ENCODE data around the gene ISLR2.
"Not testable (repeated sequence)": the region's sequence is repeated elsewhere in the genome, so short reads cannot be mapped to it uniquely, and the experiment has no call there.

Gene ISLR2

DNA sequence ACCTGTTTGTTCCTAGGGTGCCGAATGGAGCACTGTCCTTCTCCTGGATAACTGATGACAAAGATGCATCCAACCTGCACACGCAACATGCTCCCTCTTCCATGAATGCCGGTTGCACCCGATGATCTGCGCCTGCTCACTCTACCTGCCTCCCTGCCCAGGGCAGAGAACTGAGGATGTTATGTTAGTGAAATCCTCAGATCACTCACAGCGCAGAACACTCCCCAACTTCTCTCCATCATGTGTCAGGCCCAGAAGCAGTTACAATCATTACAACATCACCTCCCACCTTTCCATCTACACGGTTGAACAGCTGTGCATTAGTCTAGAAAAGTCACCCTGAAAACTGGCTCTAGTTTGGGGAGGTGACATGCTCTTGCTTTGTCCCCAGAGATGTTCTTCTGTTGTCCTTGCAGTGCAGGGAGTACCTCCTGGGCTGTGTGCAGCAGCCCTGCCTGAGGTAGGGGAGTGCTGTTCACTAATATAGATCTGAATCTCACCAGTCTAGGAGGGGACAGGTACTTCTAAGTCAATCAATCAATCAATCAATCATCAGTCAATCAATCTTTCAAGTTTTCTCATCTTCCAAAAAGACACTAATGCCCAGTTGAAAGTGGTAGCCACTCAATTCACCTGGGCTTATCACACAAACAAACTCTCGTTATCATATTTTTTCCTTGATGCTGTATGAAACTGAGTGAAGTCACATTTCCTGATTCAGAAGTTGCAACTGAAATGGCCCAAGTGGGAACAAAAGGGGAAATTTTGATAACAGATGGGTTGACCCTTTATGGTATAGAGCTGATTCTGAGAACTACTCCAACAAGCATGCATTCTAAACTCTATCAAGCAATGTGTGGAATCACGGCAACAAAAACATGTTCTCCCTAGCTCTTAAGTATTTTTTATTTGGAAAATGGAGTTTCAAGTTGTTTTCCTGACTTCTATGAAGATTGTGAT is 27.8 kb downstream of the ISLR2 start:
- no peak for DNase-seq (ENCODE audit: low read depth)

DNA sequence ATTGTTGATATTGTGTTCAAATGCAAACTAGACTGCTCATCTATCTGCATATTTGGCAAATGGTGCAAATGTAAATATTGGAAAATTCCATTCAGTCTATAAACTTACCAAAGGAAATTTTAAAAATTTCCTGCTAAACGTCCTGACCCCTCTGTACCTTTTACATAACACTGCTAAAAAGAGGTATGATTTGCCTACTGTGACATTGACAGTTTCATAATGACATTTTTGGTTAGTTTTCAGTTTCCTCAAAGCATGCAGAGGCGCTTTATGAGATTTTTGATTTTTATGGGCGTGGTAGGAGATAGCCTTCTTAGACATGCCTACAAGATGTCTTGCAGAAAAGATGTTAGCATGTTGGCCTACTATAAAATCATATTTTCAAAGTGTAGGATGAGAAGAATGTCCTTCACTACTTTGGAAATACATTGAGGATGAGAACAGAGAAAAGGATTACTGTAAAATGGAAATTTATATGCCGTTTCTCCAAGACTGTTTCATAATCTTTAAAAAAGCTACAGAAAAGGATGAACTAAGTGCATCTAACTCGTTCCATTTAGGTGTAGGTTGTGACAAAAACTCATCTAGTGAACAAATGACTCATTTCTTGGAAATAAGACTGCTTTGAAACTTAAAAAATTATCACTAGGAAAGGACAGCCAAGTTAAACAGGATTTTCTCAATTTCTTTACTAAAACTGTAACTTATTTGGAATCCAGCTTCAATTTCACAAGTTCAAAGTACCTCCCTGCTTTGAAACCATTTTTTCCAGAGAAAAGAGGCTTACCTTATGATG is 28.7 kb downstream of the ISLR2 start:
- DNase-seq (ENCODE audit: low read depth): no peak

DNA sequence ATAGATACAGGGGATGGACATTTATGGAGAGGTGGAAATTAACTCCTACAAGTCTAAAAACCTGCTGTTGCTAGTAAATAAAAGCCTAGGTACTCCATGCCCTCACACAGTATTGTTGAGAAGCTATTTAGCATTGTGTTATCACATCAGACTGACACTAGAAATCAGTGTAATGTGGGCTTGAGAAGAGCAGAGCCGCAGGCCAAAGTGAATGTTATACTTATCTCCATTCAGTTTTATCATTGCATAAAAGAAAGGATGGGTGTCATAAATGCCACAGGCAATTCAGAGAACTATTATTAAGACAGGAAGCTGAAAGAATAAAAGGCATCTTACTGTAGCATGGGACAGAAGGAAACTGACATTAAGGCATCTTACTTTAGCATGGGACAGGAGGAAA is 29.4 kb downstream of the ISLR2 start:
- DNase-seq (ENCODE audit: low read depth): no peak

DNA sequence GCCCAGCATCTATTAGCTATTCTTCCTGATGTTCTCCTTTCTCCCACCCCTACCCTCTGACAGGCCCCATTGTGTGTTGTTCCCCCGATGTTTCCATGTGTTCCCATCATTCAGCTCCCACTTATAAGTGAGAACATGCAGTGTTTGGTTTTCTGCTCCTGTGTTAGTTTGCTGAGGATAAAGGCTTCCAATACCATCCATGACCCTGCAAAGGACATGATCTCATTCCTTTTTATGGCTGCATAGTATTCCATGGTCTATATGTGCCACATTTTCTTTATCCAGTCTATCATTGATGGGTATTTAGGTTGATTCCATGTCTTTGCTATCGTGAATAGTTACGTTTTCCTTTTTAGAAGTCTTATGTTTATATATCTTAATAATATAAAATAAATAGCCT is 30.0 kb downstream of the ISLR2 start:
- not testable (repeated sequence) for DNase-seq (ENCODE audit: low read depth)

DNA sequence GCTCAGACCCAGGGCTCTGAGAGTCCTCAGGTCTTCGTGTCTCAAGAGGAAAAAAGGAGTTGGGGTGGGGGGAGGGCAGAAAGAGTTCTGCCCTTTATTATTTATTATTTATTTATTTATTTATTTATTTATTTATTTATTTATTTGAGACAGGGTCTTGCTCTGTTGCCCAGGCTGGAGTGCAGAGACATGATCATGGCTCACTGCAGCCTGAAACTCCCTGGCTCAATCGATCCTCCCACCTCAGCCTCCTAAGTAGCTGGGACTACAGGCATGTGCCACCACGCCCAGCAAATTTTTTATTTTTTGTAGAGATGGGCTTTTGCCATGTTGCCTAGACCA is 31.8 kb downstream of the ISLR2 start:
- not testable (repeated sequence) for DNase-seq (ENCODE audit: low read depth)

DNA sequence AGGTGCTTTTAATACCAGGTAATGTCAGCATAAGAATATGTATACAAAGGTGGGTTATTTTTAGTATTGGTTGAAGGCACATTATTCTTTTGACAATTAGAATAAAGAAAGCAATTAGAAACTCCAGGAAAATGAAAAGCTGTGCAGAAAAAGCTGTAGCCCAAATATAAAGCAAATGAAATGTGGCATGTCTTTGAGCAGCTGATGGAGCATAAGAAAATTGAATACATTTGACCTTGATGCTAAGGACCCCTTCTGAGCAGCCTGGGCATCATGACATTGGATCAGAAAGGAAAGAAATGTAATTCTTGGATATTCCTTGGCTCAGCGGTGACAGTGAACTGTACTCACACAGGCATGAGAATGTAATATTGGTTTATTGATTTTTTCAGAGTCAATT is 35.1 kb downstream of the ISLR2 start:
- no peak for DNase-seq (ENCODE audit: low read depth)

DNA sequence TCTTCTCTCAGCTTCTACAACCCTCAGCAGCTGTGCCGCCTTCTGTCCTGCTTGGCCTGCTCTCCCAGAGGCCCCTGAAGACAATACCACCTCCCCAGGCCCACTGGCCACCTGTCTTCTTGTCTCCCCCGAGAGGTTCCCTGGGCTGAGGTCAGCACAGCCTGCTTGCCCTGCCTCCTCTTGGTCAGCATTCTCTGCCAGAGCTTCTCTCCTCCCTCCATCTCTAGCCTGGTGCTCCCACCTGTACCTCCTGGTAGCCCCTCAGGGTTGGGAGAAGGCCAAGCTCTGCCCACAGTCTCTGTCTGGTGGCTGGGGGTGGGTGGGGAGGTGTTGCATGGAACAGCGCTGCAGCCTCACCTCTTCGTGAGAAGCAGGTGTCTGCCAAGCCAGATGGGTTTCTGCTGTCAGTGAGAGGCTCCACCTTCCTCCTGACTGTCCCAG is 37.5 kb downstream of the ISLR2 start:
- DNase-seq (ENCODE audit: low read depth): no peak

DNA sequence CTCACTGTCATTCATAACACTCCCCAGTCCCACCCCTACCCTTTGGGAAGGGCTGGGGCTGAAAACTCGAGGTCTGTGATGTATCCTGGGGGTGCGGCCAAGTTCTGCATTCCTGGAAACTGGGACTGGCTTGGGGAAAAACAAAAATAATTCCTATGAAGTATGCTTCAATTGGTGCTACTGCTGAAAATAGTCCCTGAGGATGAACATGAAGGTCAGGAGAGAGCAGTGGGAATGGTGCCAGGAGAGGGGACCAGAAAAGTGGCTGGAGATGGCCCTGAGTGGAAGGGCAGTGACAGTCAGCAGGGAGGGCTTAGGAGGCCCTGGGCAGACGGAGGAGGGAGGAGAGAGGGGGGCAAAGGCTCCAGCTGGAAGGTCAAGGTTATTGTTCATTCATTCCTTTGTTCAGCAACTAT is 38.3 kb downstream of the ISLR2 start:
- DNase-seq (ENCODE audit: low read depth): no peak

DNA sequence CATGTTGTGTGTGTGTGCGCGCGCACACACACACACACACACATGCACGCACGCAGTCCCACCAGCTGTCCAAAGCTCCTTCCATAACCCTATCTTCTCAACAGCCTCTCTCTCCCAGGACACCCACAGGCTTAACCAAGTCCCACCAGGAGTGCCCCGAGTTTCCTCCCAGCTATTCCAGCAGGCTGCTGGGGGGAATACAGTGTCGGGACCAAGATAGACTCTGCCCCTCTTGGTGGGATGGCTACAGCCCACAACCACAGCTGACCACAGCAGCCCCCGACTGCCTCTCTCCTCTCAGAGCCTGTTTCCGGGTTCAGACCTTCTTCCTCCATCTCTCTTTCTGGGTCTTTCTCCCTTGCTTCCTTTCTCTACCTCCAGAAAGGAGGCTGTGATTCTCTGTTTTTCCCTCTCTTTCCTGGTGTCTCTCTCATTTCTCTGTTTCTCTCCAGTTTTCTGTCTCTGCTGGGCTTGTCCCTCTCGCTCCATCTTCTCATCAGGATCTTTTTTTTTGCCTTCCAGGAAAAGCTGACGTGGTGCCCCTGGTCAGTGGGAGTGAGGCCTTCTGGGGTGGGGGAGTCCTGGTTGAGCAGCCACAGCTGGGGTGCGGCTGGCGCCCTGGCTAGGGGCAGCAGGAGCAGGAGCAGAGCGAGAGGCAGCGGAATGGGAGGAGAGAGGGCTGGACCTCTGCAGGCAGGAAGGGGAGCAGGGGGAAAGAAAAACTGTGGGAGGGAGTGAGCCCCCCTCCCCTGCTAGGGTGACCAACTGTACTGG is 39.9 kb downstream of the ISLR2 start:
- DNase-seq (ENCODE audit: low read depth): no peak

DNA sequence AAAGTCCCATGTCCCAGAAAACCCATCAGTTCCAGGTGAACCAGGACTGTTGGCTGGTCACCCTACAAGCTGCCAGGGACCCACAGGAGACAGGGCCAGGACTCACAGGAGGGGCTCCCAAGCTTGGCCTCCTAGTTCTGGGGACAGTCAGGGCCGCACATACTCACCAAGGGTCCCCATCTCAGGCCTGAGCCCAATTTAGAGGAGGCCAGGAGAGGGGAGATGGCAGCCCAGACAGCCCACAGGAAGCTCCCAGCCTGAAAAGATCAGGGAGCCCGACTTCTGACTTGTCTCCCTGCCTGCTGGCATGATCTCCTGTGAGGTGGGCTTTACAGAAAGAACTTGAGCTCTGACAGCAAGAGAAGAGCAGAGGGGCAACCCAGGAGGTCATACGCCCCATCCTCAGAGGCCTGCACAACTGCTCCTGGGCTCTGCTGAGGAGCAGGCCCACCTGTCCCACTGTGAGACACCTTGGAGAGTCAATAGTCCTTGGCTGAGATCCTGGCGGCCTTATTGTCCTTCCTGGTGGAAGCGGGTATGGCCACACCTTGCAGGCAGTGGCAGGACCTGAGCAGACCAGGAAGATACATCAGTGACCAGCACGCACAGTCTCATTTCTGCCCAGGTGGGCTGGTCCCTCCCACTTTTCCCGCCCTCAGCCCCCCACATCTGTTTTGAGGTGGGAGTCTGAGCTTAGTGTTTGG is 40.6 kb downstream of the ISLR2 start:
- DNase-seq (ENCODE audit: low read depth): no peak

DNA sequence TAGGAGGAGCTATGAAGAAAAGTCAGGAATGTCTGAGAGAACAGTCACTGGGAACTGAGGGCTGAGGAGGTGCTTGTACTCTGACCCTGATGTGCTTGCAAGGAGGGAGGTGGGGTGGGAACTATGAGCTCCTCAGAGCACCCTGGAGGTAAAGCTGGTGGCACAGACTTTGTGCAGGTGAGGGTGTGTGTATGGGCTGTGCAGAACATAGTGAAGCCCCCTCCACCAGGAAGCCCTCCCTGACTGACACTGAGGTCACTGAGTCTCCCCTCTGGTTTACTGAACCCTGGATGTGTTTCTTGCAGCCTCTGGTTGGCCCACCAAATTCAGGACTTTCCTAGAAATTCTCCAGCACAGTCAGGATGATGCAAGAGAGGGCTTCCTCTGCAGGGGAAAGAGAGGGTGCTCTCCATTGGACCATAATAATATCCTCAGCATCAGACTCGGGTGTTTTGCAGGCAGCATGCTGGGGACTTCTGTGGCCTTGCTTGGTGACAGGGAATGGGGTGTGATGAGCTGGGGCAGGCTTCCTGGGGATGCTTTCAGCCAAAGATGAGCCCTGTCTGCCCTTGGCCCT is 41.7 kb downstream of the ISLR2 start:
- DNase-seq (ENCODE audit: low read depth): no peak

DNA sequence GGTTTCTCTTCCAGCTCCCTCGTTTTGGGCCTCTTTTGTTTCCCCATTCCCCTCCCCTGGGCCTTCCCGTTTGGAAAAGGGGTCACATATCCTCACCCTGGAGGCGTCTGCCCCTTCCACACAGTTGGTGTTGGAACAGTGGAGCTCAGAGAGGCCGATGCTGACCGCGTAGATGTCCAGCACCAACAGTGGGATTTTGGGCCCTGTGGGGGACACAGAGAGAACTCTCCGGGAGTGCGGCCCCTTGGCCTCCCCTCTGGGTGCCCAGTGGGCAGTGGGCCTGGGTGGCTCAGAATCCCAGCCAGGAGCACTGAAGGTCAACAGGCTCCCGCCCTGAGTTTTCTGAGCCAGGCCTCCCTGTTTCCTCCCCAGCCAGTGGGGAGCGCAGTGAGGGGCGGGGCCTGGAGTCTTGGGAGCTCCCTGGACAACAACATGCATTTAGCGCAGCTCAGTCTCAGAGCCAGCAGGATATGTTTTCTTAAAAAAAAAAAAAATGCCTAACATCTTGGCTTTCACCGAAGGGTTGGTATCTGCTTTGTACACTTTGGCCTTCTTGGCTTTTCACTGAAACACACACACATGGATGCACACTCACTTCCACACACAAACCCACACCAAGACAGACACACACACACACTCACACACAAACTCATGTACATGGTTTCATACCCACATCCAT is 42.5 kb downstream of the ISLR2 start:
- no peak for DNase-seq (ENCODE audit: low read depth)

DNA sequence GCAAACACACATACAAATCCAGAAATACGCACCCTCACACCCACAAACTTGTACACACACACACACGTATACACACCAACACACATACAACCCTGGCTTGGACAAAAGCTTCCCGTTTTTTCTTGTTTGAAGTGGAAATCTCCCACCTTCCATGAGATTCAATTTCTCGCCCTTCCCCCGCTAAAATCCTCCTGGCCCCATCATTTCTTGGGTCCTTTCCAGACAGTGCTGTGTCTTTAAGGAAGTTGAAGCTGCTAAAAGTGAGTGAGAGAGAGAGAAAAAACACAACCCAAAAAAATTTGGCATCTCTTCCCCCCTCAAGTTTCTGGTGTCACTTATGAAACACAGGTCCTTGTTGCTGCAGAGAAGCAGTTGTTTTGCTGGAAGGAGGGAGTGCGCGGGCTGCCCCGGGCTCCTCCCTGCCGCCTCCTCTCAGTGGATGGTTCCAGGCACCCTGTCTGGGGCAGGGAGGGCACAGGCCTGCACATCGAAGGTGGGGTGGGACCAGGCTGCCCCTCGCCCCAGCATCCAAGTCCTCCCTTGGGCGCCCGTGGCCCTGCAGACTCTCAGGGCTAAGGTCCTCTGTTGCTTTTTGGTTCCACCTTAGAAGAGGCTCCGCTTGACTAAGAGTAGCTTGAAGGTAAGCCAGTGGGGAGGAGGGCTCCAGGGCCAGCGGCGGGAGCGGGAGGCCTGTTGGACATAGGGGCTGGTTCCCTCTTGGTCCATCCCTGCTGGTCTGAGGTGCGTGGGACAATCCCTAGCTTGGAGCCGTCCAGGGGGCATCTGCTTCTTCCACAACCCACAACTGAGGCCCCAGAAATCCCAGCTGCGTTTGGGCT is 43.2 kb downstream of the ISLR2 start, which contains the start of gene ISLR:
Gene ISLR (plus strand): TSS at position 331 of the 839 bp plus-strand sequence. CDS start 1,149 bp downstream, outside the sequence.
- DNase-seq (ENCODE audit: low read depth): no peak

DNA sequence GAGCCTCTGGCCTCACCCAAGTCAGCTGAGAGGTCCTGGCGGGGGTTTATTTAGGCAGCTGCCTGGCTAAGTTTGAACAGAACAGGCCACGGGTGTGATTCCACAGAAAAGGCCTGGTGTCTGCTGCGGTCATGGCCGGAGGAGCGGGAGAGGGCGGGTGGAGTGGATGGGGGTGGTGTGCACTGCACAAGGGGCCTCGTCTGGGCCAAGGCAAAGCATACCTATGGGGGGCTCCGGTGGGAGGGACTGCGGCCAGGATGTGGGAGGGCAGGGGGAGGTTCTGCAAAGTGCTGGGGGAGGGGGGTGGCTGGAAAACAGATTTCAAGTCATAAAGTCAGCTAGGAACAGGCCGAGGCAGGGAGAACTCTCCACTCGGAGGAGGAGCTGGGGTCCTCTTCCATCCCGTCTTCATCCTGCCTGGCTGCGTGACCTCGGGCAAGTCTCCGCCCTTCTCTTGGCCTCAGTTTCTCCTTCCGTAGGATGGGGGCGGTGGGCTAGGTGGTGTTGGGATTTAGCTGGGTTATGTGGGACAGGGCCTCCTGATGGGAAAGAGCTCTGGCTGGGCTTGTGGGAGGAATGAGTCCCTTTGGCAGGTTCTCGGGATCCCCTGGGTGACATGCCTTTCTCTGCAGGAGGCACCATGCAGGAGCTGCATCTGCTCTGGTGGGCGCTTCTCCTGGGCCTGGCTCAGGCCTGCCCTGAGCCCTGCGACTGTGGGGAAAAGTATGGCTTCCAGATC is 44.0 kb downstream of the ISLR2 start:
- no peak for DNase-seq (ENCODE audit: low read depth)

DNA sequence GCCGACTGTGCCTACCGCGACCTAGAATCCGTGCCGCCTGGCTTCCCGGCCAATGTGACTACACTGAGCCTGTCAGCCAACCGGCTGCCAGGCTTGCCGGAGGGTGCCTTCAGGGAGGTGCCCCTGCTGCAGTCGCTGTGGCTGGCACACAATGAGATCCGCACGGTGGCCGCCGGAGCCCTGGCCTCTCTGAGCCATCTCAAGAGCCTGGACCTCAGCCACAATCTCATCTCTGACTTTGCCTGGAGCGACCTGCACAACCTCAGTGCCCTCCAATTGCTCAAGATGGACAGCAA is 44.5 kb downstream of the ISLR2 start:
- DNase-seq (ENCODE audit: low read depth): no peak

DNA sequence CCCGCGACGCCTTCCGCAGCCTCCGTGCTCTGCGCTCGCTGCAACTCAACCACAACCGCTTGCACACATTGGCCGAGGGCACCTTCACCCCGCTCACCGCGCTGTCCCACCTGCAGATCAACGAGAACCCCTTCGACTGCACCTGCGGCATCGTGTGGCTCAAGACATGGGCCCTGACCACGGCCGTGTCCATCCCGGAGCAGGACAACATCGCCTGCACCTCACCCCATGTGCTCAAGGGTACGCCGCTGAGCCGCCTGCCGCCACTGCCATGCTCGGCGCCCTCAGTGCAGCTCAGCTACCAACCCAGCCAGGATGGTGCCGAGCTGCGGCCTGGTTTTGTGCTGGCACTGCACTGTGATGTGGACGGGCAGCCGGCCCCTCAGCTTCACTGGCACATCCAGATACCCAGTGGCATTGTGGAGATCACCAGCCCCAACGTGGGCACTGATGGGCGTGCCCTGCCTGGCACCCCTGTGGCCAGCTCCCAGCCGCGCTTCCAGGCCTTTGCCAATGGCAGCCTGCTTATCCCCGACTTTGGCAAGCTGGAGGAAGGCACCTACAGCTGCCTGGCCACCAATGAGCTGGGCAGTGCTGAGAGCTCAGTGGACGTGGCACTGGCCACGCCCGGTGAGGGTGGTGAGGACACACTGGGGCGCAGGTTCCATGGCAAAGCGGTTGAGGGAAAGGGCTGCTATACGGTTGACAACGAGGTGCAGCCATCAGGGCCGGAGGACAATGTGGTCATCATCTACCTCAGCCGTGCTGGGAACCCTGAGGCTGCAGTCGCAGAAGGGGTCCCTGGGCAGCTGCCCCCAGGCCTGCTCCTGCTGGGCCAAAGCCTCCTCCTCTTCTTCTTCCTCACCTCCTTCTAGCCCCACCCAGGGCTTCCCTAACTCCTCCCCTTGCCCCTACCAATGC is 45.1 kb downstream of the ISLR2 start:
- no peak for DNase-seq (ENCODE audit: low read depth)

DNA sequence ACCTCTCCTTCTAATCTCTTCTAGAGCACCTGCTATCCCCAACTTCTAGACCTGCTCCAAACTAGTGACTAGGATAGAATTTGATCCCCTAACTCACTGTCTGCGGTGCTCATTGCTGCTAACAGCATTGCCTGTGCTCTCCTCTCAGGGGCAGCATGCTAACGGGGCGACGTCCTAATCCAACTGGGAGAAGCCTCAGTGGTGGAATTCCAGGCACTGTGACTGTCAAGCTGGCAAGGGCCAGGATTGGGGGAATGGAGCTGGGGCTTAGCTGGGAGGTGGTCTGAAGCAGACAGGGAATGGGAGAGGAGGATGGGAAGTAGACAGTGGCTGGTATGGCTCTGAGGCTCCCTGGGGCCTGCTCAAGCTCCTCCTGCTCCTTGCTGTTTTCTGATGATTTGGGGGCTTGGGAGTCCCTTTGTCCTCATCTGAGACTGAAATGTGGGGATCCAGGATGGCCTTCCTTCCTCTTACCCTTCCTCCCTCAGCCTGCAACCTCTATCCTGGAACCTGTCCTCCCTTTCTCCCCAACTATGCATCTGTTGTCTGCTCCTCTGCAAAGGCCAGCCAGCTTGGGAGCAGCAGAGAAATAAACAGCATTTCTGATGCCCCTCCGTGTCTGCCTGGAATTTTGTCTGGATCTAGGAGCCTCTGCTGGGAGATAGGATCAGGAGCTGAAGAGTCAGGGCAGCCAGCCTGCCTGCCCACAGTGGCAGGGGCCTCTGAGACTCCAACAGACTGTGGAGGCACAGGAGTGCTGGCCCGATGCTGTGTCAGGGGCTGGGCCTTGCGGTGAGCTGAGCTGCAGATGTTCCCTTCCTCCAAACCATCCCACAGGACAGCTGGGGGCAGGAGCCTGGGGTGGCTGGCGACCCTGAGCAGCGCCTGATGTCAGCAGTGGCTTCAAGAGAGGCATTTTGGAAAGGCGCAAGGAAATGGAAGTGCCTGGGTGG is 46.2 kb downstream of the ISLR2 start:
- no peak for DNase-seq (ENCODE audit: low read depth)
